ENCODE data around the gene MN1. TPM values are rescaled to one million over a fixed set of nuclear protein-coding genes. Genes with fewer than 3 reads are reported as not detected.

MN1 gene
- total and polyA plus RNA-seq, 2 of the 8 experiments (the other 6 are each of a cell fraction or from before 2014, with no cell fraction given) = 3.1 to 4.9 TPM

GRCh38 chr22:27844256-27844655 is 42.7 kb upstream of the MN1 start:
- H4K91ac ChIP-seq (replicated peaks; ENCODE audit: insufficient read length, low read length) = no peak overlapping the region
- ChIA-PET CTCF (ENCODE audit: partially characterized antibody) (interaction anchor here (1.0 to 1.4 kb wide), 2 partner anchors 35 to 39 kb away, joined by 3 read pairs; no protein-coding TSS in a partner anchor), POLR2A (ENCODE audit: partially characterized antibody) (no interaction called here)
- H3K18ac ChIP-seq (ENCODE audit: extremely low read depth, low read length) = no peak overlapping the region
- no peak overlapping the region for H2AK5ac ChIP-seq (ENCODE audit: low read depth, low read length)
- no peaks in the 10 kb centered on the region for H3K9me3 ChIP-seq (ENCODE audit: insufficient read depth in 2 of 2, low read depth in 1 of 2, low read length in 1 of 2)
- H3K4me2 ChIP-seq (ENCODE audit: insufficient read depth in 1 of 2, low read depth in 2 of 2, low read length in 2 of 2) = no peak overlapping the region
- H3K4me3 ChIP-seq (ENCODE audit: extremely low read depth in 1 of 4, insufficient read depth in 2 of 4, low read depth in 3 of 4, low read length in 4 of 4) = no peak overlapping the region
- no peak overlapping the region for H2BK20ac ChIP-seq (ENCODE audit: low read length)
- no peak overlapping the region for H2BK15ac ChIP-seq (ENCODE audit: low read length)
- H3K4ac ChIP-seq (replicated peaks; ENCODE audit: insufficient read length, low read depth, low read length) = no peak overlapping the region
- H3K4me1 ChIP-seq (replicated peaks in 1 of 4; ENCODE audit: control insufficient read depth in 3 of 4, insufficient read depth in 4 of 4, low read length in 3 of 4) = peaks cover 0 to 16% (median 13%) of the 10 kb centered on the region in 4 experiments; a peak in 5 of 7 replicates
- H3K79me2 ChIP-seq (ENCODE audit: control insufficient read depth in 1 of 2, insufficient read depth in 2 of 2, low read length in 2 of 2) = no peaks in the 10 kb centered on the region
- H2BK5ac ChIP-seq (ENCODE audit: low read depth, low read length) = no peak overlapping the region
- WGBS, 2 experiments (ENCODE audit: extremely low coverage in 1 of 2, insufficient coverage in 1 of 2, insufficient read length in 1 of 2, insufficient replicate concordance in 2 of 2, low coverage in 1 of 2, low lambda C conversion rate in 2 of 2, missing lambda C conversion rate in 1 of 2) = 84% methylated on average over 6 of the region's 6 CpGs; no CpG with 5 or more reads in 1 of the 2 experiments
- no peak overlapping the region for H2AFZ ChIP-seq (ENCODE audit: low read length)
- no peaks in the 10 kb centered on the region for H3K27me3 ChIP-seq (replicated peaks in 1 of 4; ENCODE audit: control insufficient read depth in 3 of 4, extremely low read depth in 1 of 4, insufficient read depth in 3 of 4, low read length in 3 of 4)
- H3K9ac ChIP-seq (replicated peaks in 1 of 4; ENCODE audit: extremely low read depth in 1 of 4, low read depth in 3 of 4, low read length in 3 of 4) = no peak overlapping the region
- no peak overlapping the region for H3K14ac ChIP-seq (ENCODE audit: insufficient read length)
- H3K23ac ChIP-seq (ENCODE audit: insufficient read length) = no peak overlapping the region
- H4K5ac ChIP-seq (ENCODE audit: insufficient read length, low read depth, low read length) = no peak overlapping the region
- no peak for FAIRE-seq
- no peak overlapping the region for H3K56ac ChIP-seq (replicated peaks; ENCODE audit: insufficient read length, low read depth, low read length)
- H4K8ac ChIP-seq (ENCODE audit: extremely low read depth, insufficient read depth, low read length) = no peak overlapping the region
- no peak overlapping the region for H2BK120ac ChIP-seq (replicated peaks; ENCODE audit: low read depth, low read length)
- peaks cover 0 to 10% (median 0%) of the 10 kb centered on the region in 4 experiments; a peak in 2 of 8 replicates for H3K36me3 ChIP-seq (ENCODE audit: control insufficient read depth in 2 of 4, insufficient read depth in 4 of 4, low read length in 3 of 4)
- H4K20me1 ChIP-seq (replicated peaks in 1 of 2; ENCODE audit: control insufficient read depth in 1 of 2, insufficient read depth in 2 of 2, low read length in 2 of 2) = no peaks in the 10 kb centered on the region
- no peak overlapping the region for H2BK12ac ChIP-seq (ENCODE audit: low read depth, low read length)
- no peak overlapping the region for H3K27ac ChIP-seq (ENCODE audit: low read depth, low read length)
- no peaks in the 10 kb centered on the region; the same call in 1 of the 2 replicates for H3K79me1 ChIP-seq (ENCODE audit: low read depth, low read length)
- DNase-seq (ENCODE audit: low read depth in 1 of 2, low spot score in 2 of 2) = peak in 1 of 2 experiments; percentile 33
- H3K23me2 ChIP-seq (ENCODE audit: low read depth, low read length) = no peaks in the 10 kb centered on the region
- TF ChIP-seq RFX5 (IDR thresholded peaks at IDR 0.05; ENCODE audit: borderline replicate concordance, low read depth, low read length) = no peak
- no peak for TF ChIP-seq MAFK (IDR thresholded peaks at IDR 0.05; ENCODE audit: low read depth, low read length)
- TF ChIP-seq SP4 (IDR thresholded peaks at IDR 0.05; ENCODE audit: low read length) = no peak
- TF ChIP-seq PHF8 (conservative IDR thresholded peaks at IDR 0.05; ENCODE audit: low read depth, low read length) = no peak
- no peak for TF ChIP-seq TCF12 (IDR thresholded peaks at IDR 0.05; ENCODE audit: low read depth, low read length)
- TF ChIP-seq BCL11A (IDR thresholded peaks at IDR 0.05; ENCODE audit: low read depth in 2 of 2, low read length in 2 of 2) = no peak
